ENCODE measurements around the gene GPC6.

GRCh38 chr13:94346261-94347019, 1119.8 kb downstream of the GPC6 start:
- TF ChIP-seq HOXA7 (CRISPR knock-in tag; IDR thresholded peaks at IDR 0.05) (no peak), JUN (IDR thresholded peaks at IDR 0.05) (no peak), POLR2A (IDR thresholded peaks at IDR 0.05; ENCODE audit: low read length) (no peak), JUNB (IDR thresholded peaks at IDR 0.05) (no peak), MYC (IDR thresholded peaks at IDR 0.05; ENCODE audit: borderline replicate concordance, low read length) (no peak), REST (IDR thresholded peaks at IDR 0.05) (no peak), CTCF (IDR thresholded peaks at IDR 0.05) (no peak), KDM5A (IDR thresholded peaks at IDR 0.05) (no peak), EP300 (IDR thresholded peaks at IDR 0.05) (no peak), MAFK (IDR thresholded peaks at IDR 0.05; ENCODE audit: partially characterized antibody) (no peak), SMC3 (IDR thresholded peaks at IDR 0.05) (no peak)

All from A549 (cell line).